Neural cell (in vitro differentiated cells): ENCODE data around the gene CSTF1. TPM values are rescaled to one million over a fixed set of nuclear protein-coding genes. Genes with fewer than 3 reads are reported as not detected.

Experiments used
- H2AFZ ChIP-seq: fragments of 200-600, 300-800 bp; sonication (generic), shearing (Covaris generic); 2 replicates; pipeline ENCODE4 v1.6.0; 2014; ENCODE audit warnings: low read depth, mild to moderate bottlenecking, antibody characterized with exemption, low read length, moderate library complexity
- H3F3A ChIP-seq: fragments of 200-600 bp; shearing (Covaris generic); 2 replicates; pipeline ENCODE4 v1.6.1; 2016; ENCODE audit warnings: mild to moderate bottlenecking, moderate library complexity, mixed read lengths, antibody characterized with exemption, low read length; ENCODE audit not compliant: insufficient read depth, poor library complexity, severe bottlenecking
- H3K27ac ChIP-seq: fragments of 200-600, 300-800 bp; sonication (generic), shearing (Covaris generic); 2 replicates; pipeline ENCODE4 v1.5.1; 2014; ENCODE audit warnings: mild to moderate bottlenecking, low read length, moderate library complexity
- H3K27me3 ChIP-seq: fragments of 300-800, 200-600 bp; sonication (generic), shearing (Covaris generic); 2 replicates; pipeline ENCODE4 v1.6.0; 2014; ENCODE audit warnings: mild to moderate bottlenecking, low read depth, low read length, moderate library complexity; ENCODE audit not compliant: insufficient read depth
- H3K36me3 ChIP-seq: fragments of 300-800, 200-600 bp; sonication (generic), shearing (Covaris generic); 2 replicates; pipeline ENCODE4 v1.5.1; 2014; ENCODE audit warnings: mild to moderate bottlenecking, antibody characterized with exemption, low read length, moderate library complexity; ENCODE audit not compliant: insufficient read depth
- H3K4me2 ChIP-seq: fragments of 300-800, 200-600 bp; sonication (generic), shearing (Covaris generic); 2 replicates; pipeline ENCODE4 v1.6.0; 2014; ENCODE audit warnings: mild to moderate bottlenecking, low read length
- H3K4me3 ChIP-seq: fragments of 300-800, 200-600 bp; sonication (generic), shearing (Covaris generic); 2 replicates; pipeline ENCODE4 v1.5.1; 2014; ENCODE audit warnings: mild to moderate bottlenecking, low read length, moderate library complexity
- H3K79me2 ChIP-seq: fragments of 200-600 bp; shearing (Covaris generic); replicated peaks from 2 replicates; pipeline ENCODE4 v1.6.0; 2014; ENCODE audit warnings: mild to moderate bottlenecking, low read length, moderate library complexity; ENCODE audit not compliant: insufficient read depth
- H3K9ac ChIP-seq: fragments of 300-800, 200-600 bp; sonication (generic), shearing (Covaris generic); 2 replicates; pipeline ENCODE4 v1.6.1; 2016; ENCODE audit warnings: mild to moderate bottlenecking, low read length, mixed read lengths
- H3K9me2 ChIP-seq: fragments of 200-600 bp; shearing (Covaris generic); 2 replicates; pipeline ENCODE4 v1.6.1; 2016; ENCODE audit warnings: mild to moderate bottlenecking, low read length, mixed read lengths; ENCODE audit not compliant: insufficient read depth
- H3K9me3 ChIP-seq: fragments of 200-600, 300-800 bp; sonication (generic), shearing (Covaris generic); 2 replicates; pipeline ENCODE4 v1.6.1; 2016; ENCODE audit warnings: mild to moderate bottlenecking, mixed run types, low read length, moderate library complexity, mixed read lengths
- H4K20me1 ChIP-seq: fragments of 200-600 bp; shearing (Covaris generic); 2 replicates; pipeline ENCODE4 v1.6.1; 2016; ENCODE audit warnings: mild to moderate bottlenecking, mixed run types; ENCODE audit not compliant: insufficient read depth
- CTCF ChIP-seq: fragments of 450-650 bp; IDR thresholded peaks from 2 replicates; pipeline ENCODE4 v1.5.1; 2014; ENCODE audit warnings: antibody characterized with exemption, mild to moderate bottlenecking, moderate library complexity; ENCODE audit not compliant: poor library complexity, severe bottlenecking
- EP300 ChIP-seq: fragments of 450-650 bp; conservative IDR thresholded peaks from 2 replicates; pipeline ENCODE4 v1.6.1; 2014; ENCODE audit warnings: antibody characterized with exemption, mild to moderate bottlenecking, moderate library complexity; ENCODE audit not compliant: poor library complexity, severe bottlenecking
- EZH2 ChIP-seq: fragments of 200-600, 300-800 bp; shearing (Covaris generic), sonication (generic); IDR thresholded peaks from 2 replicates; pipeline ENCODE4 v1.6.1; 2014; ENCODE audit warnings: antibody characterized with exemption, low read length, borderline replicate concordance, mild to moderate bottlenecking; ENCODE audit not compliant: insufficient read depth, poor library complexity, severe bottlenecking
- MXI1 ChIP-seq: fragments of 450-650 bp; conservative IDR thresholded peaks from 2 replicates; pipeline ENCODE4 v1.6.1; 2014; ENCODE audit warnings: antibody characterized with exemption, mild to moderate bottlenecking; ENCODE audit not compliant: poor library complexity, severe bottlenecking
- POLR2AphosphoS5 ChIP-seq: IDR thresholded peaks from 2 replicates; pipeline ENCODE4 v1.6.1; 2012
- RAD21 ChIP-seq: fragments of 450-650 bp; conservative IDR thresholded peaks from 2 replicates; pipeline ENCODE4 v1.6.1; 2014; ENCODE audit warnings: antibody characterized with exemption, mild to moderate bottlenecking, moderate library complexity
- SMC3 ChIP-seq: fragments of 450-650 bp; conservative IDR thresholded peaks from 2 replicates; pipeline ENCODE4 v1.6.1; 2014; ENCODE audit warnings: antibody characterized with exemption, mild to moderate bottlenecking, moderate library complexity; ENCODE audit not compliant: poor library complexity
- TAF1 ChIP-seq: IDR thresholded peaks from 2 replicates; pipeline ENCODE4 v1.6.1; 2012; ENCODE audit warnings: low read depth
- polyA plus RNA-seq: library from polyadenylated mRNA; depleted of rRNA; stranded (reverse); fragments of >200 nt; gene quantifications from 2 replicates; pipeline ENCODE4 v1.2.3, GENCODE V29; 2014
- TF ChIP-seq, protein P1 (sequence below): IDR thresholded peaks from 2 replicates; pipeline ENCODE4 v1.6.1; 2012; ENCODE audit warnings: borderline replicate concordance

Gene CSTF1
- polyA plus RNA-seq, 1 donor from 2014 or later = 24.0 TPM

DNA sequence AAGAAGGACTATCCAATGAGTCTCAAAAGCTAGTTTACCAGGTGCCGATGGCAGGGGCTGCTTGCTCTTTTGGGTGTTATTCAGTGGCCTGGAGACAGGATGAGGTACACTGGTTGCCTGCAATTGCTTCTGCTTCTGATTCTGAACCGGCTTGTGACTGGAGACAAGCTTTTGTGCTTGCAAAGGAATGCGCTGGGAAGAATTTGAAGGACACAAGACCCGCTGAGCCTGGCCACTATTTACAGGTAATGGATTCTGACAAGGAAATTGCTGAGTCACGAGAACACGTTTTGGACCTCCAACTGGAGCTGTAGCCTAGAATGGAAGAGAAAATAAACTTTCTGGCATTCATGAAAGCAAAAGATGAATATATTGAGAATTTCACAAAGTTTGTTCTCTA lies 6.2 kb upstream of the CSTF1 start:
- Histone ChIP-seq H4K20me1 (no peaks in the 10 kb centered on the region), H3F3A (no peaks in the 10 kb centered on the region), H3K79me2 (peaks cover 17% of the 10 kb centered on the region), H2AFZ (no peak overlapping the region), H3K9me2 (no peaks in the 10 kb centered on the region), H3K9ac (no peak overlapping the region), H3K27me3 (no peaks in the 10 kb centered on the region), H3K4me3 (no peak overlapping the region), H3K4me2 (no peak overlapping the region), H3K9me3 (no peaks in the 10 kb centered on the region), H3K27ac (no peak overlapping the region), H3K36me3 (no peaks in the 10 kb centered on the region)
- TF ChIP-seq, protein P1, sequence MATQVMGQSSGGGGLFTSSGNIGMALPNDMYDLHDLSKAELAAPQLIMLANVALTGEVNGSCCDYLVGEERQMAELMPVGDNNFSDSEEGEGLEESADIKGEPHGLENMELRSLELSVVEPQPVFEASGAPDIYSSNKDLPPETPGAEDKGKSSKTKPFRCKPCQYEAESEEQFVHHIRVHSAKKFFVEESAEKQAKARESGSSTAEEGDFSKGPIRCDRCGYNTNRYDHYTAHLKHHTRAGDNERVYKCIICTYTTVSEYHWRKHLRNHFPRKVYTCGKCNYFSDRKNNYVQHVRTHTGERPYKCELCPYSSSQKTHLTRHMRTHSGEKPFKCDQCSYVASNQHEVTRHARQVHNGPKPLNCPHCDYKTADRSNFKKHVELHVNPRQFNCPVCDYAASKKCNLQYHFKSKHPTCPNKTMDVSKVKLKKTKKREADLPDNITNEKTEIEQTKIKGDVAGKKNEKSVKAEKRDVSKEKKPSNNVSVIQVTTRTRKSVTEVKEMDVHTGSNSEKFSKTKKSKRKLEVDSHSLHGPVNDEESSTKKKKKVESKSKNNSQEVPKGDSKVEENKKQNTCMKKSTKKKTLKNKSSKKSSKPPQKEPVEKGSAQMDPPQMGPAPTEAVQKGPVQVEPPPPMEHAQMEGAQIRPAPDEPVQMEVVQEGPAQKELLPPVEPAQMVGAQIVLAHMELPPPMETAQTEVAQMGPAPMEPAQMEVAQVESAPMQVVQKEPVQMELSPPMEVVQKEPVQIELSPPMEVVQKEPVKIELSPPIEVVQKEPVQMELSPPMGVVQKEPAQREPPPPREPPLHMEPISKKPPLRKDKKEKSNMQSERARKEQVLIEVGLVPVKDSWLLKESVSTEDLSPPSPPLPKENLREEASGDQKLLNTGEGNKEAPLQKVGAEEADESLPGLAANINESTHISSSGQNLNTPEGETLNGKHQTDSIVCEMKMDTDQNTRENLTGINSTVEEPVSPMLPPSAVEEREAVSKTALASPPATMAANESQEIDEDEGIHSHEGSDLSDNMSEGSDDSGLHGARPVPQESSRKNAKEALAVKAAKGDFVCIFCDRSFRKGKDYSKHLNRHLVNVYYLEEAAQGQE = no peak
- no peak for TF ChIP-seq POLR2AphosphoS5
- TF ChIP-seq SMC3 = no peak
- TF ChIP-seq RAD21 = no peak
- no peak for TF ChIP-seq EZH2
- TF ChIP-seq EP300 = no peak
- no peak for TF ChIP-seq MXI1
- no peak for TF ChIP-seq CTCF
- TF ChIP-seq TAF1 = no peak

DNA sequence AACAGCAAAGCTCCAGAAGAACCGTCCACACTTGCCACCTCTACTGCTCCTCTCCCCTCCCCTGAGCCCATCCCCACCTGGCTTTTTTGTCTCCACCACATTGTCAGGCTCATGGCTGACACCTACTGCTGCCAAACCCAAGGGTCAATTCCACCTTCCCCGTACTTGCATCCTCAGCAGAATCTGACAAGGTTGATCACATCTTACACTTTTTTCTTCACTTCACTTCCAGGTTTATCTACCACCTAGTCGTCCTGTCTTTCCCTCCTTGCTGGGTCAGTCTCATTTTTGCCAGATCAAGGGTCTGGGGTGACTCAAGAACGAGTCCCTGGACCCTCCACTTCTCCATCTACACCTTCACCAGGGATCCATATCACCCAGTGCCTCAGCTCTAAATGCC lies 3.6 kb upstream of the CSTF1 start:
- Histone ChIP-seq H3K9ac (no peak overlapping the region), H3K4me3 (no peak overlapping the region), H3F3A (no peaks in the 10 kb centered on the region), H4K20me1 (no peaks in the 10 kb centered on the region), H3K27me3 (no peaks in the 10 kb centered on the region), H2AFZ (no peak overlapping the region), H3K79me2 (peaks cover 29% of the 10 kb centered on the region), H3K9me3 (no peaks in the 10 kb centered on the region), H3K27ac (no peak overlapping the region), H3K4me2 (no peak overlapping the region), H3K9me2 (no peaks in the 10 kb centered on the region), H3K36me3 (no peaks in the 10 kb centered on the region)
- TF ChIP-seq POLR2AphosphoS5 (no peak), EZH2 (no peak), RAD21 (no peak), CTCF (no peak), SMC3 (no peak), EP300 (no peak), TAF1 (no peak), MXI1 (no peak)
- TF ChIP-seq, protein P1 = no peak
